Smooth muscle cell (in vitro differentiated cells): ENCODE data around the gene METTL21C. TPM values are rescaled to one million over a fixed set of nuclear protein-coding genes. Genes with fewer than 3 reads are reported as not detected.

Experiments
- DNase-seq: peaks from one replicate; lab custom pipeline; 2025; ENCODE audit not compliant: unreplicated experiment; lab: John Stamatoyannopoulos, UW
- H2AFZ ChIP-seq: fragments of 200-600 bp; sonication (generic); 2 replicates; pipeline ENCODE4 v1.6.0; 2016; ENCODE audit warnings: antibody characterized with exemption, low read depth, mild to moderate bottlenecking
- H3F3A ChIP-seq: fragments of 200-600 bp; sonication (generic); 2 replicates; pipeline ENCODE4 v1.6.0; 2017; ENCODE audit warnings: antibody characterized with exemption, low read depth
- H3K27ac ChIP-seq: fragments of 200-600 bp; sonication (generic); 2 replicates; pipeline ENCODE4 v1.5.1; 2016; ENCODE audit warnings: low read depth, mild to moderate bottlenecking
- H3K27me3 ChIP-seq: fragments of 200-600 bp; sonication (generic); 2 replicates; pipeline ENCODE4 v1.6.1; 2016; ENCODE audit warnings: low read depth, mild to moderate bottlenecking
- H3K36me3 ChIP-seq: fragments of 200-600 bp; sonication (generic); 2 replicates; pipeline ENCODE4 v1.5.1; 2016; ENCODE audit warnings: low read depth
- H3K4me1 ChIP-seq: fragments of 200-600 bp; sonication (generic); 2 replicates; pipeline ENCODE4 v1.5.1; 2016; ENCODE audit warnings: low read depth
- H3K4me2 ChIP-seq: fragments of 200-600 bp; sonication (generic); 2 replicates; pipeline ENCODE4 v1.6.0; 2016; ENCODE audit warnings: mild to moderate bottlenecking
- H3K4me3 ChIP-seq: fragments of 200-600 bp; sonication (generic); 2 replicates; pipeline ENCODE4 v1.5.1; 2016; ENCODE audit warnings: mild to moderate bottlenecking
- H3K79me2 ChIP-seq: fragments of 200-600 bp; sonication (generic); 2 replicates; pipeline ENCODE4 v1.6.0; 2016; ENCODE audit warnings: low read depth, mild to moderate bottlenecking
- H3K9ac ChIP-seq: fragments of 200-600 bp; sonication (generic); 2 replicates; pipeline ENCODE4 v1.6.0; 2016; ENCODE audit warnings: low read depth
- H3K9me3 ChIP-seq: fragments of 200-600 bp; sonication (generic); replicated peaks from 2 replicates; pipeline ENCODE4 v1.5.1; 2016; ENCODE audit warnings: low read depth
- H4K20me1 ChIP-seq: fragments of 200-600 bp; sonication (generic); 2 replicates; pipeline ENCODE4 v1.6.0; 2016; ENCODE audit warnings: low read depth
- WGBS: methylation state at CpG from one replicate; pipeline ENCODE4 v1.1.7; 2016; ENCODE audit warnings: low lambda C conversion rate; 5-methylcytosine and 5-hydroxymethylcytosine counted together
- polyA plus RNA-seq: library from polyadenylated mRNA; unstranded; fragments of >200 nt; fragmentation: Nextera tagmentation; extraction: Ambion mirVana; gene quantifications from 2 replicates; pipeline ENCODE4 v1.2.1, GENCODE V29; 2016
- total RNA-seq: library from RNA; depleted of rRNA; stranded (reverse); fragments of >200 nt; gene quantifications from 2 replicates; pipeline ENCODE4 v1.2.3, GENCODE V29; 2014
- TF ChIP-seq, protein P1 (sequence below): fragments of 200-600 bp; sonication (generic); IDR thresholded peaks from 2 replicates; pipeline ENCODE4 v1.5.1; 2017; ENCODE audit warnings: borderline replicate concordance, mild to moderate bottlenecking, antibody characterized with exemption; ENCODE audit not compliant: insufficient read depth, poor library complexity, severe bottlenecking

The METTL21C gene
- total and polyA plus RNA-seq, 2 experiments from 2014 or later = not detected

DNA sequence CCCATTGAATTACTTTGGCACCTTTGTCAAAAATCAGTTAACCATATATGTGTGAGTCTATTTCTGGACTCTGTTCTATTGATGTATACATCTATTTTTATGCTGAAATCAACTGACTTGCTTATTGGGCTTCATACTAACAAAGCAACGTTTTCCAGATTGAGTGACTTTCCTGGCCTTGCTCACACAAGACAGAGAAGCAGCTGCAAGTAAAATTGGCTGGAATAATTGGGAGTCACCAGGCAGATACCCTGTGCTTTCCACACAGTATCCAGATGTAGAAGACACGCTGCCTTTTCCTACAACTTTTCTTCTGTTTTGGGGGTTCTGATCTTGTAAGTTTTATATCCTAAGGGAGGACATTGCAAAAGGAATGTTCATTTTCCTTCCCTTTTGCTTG lies 11.2 kb downstream of the METTL21C start:
- Histone ChIP-seq H3K9ac (no peak overlapping the region), H3K27me3 (no peaks in the 10 kb centered on the region), H3K4me3 (no peak overlapping the region), H3F3A (peaks cover 3% of the 10 kb centered on the region), H3K36me3 (peaks cover 2% of the 10 kb centered on the region), H3K27ac (no peak overlapping the region), H3K4me2 (no peak overlapping the region), H3K79me2 (no peaks in the 10 kb centered on the region), H4K20me1 (no peaks in the 10 kb centered on the region), H2AFZ (no peak overlapping the region), H3K4me1 (peaks cover 19% of the 10 kb centered on the region), H3K9me3 (no peaks in the 10 kb centered on the region)
- DNase-seq = no peak
- 84% methylated on average over 2 of the region's 2 CpGs for WGBS
- TF ChIP-seq, protein P1, sequence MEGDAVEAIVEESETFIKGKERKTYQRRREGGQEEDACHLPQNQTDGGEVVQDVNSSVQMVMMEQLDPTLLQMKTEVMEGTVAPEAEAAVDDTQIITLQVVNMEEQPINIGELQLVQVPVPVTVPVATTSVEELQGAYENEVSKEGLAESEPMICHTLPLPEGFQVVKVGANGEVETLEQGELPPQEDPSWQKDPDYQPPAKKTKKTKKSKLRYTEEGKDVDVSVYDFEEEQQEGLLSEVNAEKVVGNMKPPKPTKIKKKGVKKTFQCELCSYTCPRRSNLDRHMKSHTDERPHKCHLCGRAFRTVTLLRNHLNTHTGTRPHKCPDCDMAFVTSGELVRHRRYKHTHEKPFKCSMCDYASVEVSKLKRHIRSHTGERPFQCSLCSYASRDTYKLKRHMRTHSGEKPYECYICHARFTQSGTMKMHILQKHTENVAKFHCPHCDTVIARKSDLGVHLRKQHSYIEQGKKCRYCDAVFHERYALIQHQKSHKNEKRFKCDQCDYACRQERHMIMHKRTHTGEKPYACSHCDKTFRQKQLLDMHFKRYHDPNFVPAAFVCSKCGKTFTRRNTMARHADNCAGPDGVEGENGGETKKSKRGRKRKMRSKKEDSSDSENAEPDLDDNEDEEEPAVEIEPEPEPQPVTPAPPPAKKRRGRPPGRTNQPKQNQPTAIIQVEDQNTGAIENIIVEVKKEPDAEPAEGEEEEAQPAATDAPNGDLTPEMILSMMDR = no peak

DNA sequence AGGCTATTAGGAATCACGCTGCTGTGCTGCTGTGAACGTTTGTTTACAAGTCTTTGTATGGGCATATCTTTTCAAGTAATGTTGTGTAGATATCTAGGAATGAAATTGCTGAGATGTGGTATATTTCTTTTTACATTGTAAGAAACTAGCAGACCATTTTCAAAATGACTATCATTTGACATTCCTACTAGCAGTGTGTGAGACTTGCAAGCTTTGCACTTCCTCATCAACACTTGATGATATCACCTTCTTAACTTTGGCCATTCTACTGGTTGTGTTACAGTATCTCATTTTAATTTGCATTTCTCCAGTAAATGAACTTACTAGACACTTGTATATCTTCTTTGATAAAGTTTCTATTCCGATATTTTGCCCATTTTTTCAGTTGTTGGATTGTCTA lies 12.1 kb downstream of the METTL21C start:
- 74% methylated on average over 3 of the region's 3 CpGs for WGBS
- H4K20me1 ChIP-seq = no peaks in the 10 kb centered on the region
- no peak for DNase-seq
- peaks cover 12% of the 10 kb centered on the region for H3K4me1 ChIP-seq
- no peak overlapping the region for H3K9ac ChIP-seq
- H3K36me3 ChIP-seq = peaks cover 8% of the 10 kb centered on the region
- TF ChIP-seq, protein P1 = no peak
- H3K27me3 ChIP-seq = no peaks in the 10 kb centered on the region
- no peak overlapping the region for H3K4me2 ChIP-seq
- H3K4me3 ChIP-seq = no peak overlapping the region
- no peak overlapping the region for H3K27ac ChIP-seq
- no peaks in the 10 kb centered on the region for H3K79me2 ChIP-seq
- no peak overlapping the region for H2AFZ ChIP-seq
- no peaks in the 10 kb centered on the region for H3K9me3 ChIP-seq
- H3F3A ChIP-seq = peaks cover 3% of the 10 kb centered on the region

DNA sequence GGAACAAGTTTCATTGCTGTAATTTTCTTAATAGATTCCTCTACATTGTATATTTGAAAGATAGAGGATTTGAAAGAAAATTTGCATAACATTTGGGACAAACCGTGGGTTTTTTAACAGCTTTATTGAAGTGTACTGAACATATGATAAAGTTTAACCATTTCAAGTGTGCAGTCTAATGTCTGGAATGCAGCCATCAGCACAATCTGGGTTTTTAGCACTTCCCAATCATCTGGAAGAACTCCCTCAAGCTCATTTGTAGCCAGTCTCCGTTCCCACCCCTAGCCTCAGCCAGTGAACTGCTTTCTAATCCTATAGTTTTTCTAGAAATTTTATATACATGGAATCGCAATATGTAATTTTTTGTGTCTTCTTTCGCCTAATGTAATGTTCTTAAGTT lies 12.6 kb downstream of the METTL21C start:
- WGBS = 68% methylated on average over 4 of the region's 4 CpGs
- H3K36me3 ChIP-seq = peaks cover 8% of the 10 kb centered on the region
- no peaks in the 10 kb centered on the region for H3K27me3 ChIP-seq
- H3K9me3 ChIP-seq = no peaks in the 10 kb centered on the region
- H3K4me1 ChIP-seq = peaks cover 7% of the 10 kb centered on the region
- no peak for DNase-seq
- no peak overlapping the region for H3K9ac ChIP-seq
- H4K20me1 ChIP-seq = no peaks in the 10 kb centered on the region
- TF ChIP-seq, protein P1 = no peak
- H3K4me2 ChIP-seq = no peak overlapping the region
- H3F3A ChIP-seq = peaks cover 3% of the 10 kb centered on the region
- no peak overlapping the region for H3K4me3 ChIP-seq
- H3K27ac ChIP-seq = no peak overlapping the region
- no peaks in the 10 kb centered on the region for H3K79me2 ChIP-seq
- no peak overlapping the region for H2AFZ ChIP-seq
